Measurements from ENCODE around the gene NHSL2.

Gene NHSL2

GRCh38 chrX:72027024-72027913 lies 116.6 kb downstream of the NHSL2 start:
- peak overlapping the region; percentile 46 for H3K4me3 ChIP-seq (replicated peaks; ENCODE audit: low read depth, low read length)
- no peak for DNase-seq (ENCODE audit: extremely low read depth, low read depth)
- TF ChIP-seq CTCF (IDR thresholded peaks at IDR 0.05; ENCODE audit: low read depth, low read length, missing control alignments): no peak

- no peak for DNase-seq (ENCODE audit: extremely low read depth, low read depth)
- H3K4me3 ChIP-seq (replicated peaks; ENCODE audit: low read depth, low read length): peak overlapping the region; percentile 46
- no peak for TF ChIP-seq CTCF (IDR thresholded peaks at IDR 0.05; ENCODE audit: low read depth, low read length, missing control alignments)
Observed at GRCh38 chrX:72027914-72028307, 117.3 kb downstream of the NHSL2 start.

GRCh38 chrX:72028701-72029470 lies 118.2 kb downstream of the NHSL2 start:
- no peak for TF ChIP-seq CTCF (IDR thresholded peaks at IDR 0.05; ENCODE audit: low read depth, low read length, missing control alignments)
- no peak for DNase-seq (ENCODE audit: extremely low read depth, low read depth)
- H3K4me3 ChIP-seq (replicated peaks; ENCODE audit: low read depth, low read length): peak overlapping the region; percentile 46

- peak; percentile 65 for DNase-seq (ENCODE audit: extremely low read depth, low read depth)
- TF ChIP-seq CTCF (IDR thresholded peaks at IDR 0.05; ENCODE audit: low read depth, low read length, missing control alignments): no peak
- H3K4me3 ChIP-seq (replicated peaks; ENCODE audit: low read depth, low read length): peak overlapping the region; percentile 46; the same call in 1 of the 2 replicates
Observed at GRCh38 chrX:72029483-72030411, 119.1 kb downstream of the NHSL2 start.

GRCh38 chrX:72030431-72030830 lies 119.8 kb downstream of the NHSL2 start:
- no peak overlapping the region for H3K4me3 ChIP-seq (replicated peaks; ENCODE audit: low read depth, low read length)
- DNase-seq (ENCODE audit: extremely low read depth, low read depth): no peak
- TF ChIP-seq CTCF (IDR thresholded peaks at IDR 0.05; ENCODE audit: low read depth, low read length, missing control alignments): no peak

- DNase-seq (ENCODE audit: extremely low read depth, low read depth): no peak
Observed at GRCh38 chrX:72031118-72031517, 120.5 kb downstream of the NHSL2 start.

More at GRCh38 chrX:72031118-72031517, 120.5 kb downstream of the NHSL2 start:
- H3K4me3 ChIP-seq (replicated peaks; ENCODE audit: low read depth, low read length): no peak overlapping the region
- no peak for TF ChIP-seq CTCF (IDR thresholded peaks at IDR 0.05; ENCODE audit: low read depth, low read length, missing control alignments)
